Esophagus squamous epithelium (tissue), 4 donors: ENCODE measurements around the gene WDR33.

Source experiments
- CTCF ChIP-seq, 6 experiments: fragments of 450-650 bp in 4 of 6; fragments of 200-600 bp in 2 of 6; sonication (generic) in 2 of 6; IDR thresholded peaks; one replicate each; pipeline ENCODE4 v1.5.1; 2016 to 2019; ENCODE audit warnings: antibody characterized with exemption in 6 of 6, mild to moderate bottlenecking in 4 of 6, moderate library complexity in 4 of 6
- POLR2A ChIP-seq, 4 donors: fragments of 450-650 bp; IDR thresholded peaks; one replicate each; pipeline ENCODE4 v1.6.1; 2017; ENCODE audit warnings: antibody characterized with exemption in 4 of 4, mild to moderate bottlenecking in 4 of 4, moderate library complexity in 3 of 4

- TF ChIP-seq CTCF (IDR thresholded peaks at IDR 0.05), result no peak
- TF ChIP-seq POLR2A (IDR thresholded peaks at IDR 0.05), result no peak
Measured at GRCh38 chr2:127814677-127815076, 3.7 kb upstream of the WDR33 start.
